GM23338 (cell line): ENCODE results near the gene KCNK17. TPM values are rescaled to one million over a fixed set of nuclear protein-coding genes. Genes with fewer than 3 reads are reported as not detected.

Experiments
- ATAC-seq: fragments of 200-7000 bp; cut with Tn5 transposase; 3 replicates; pipeline ENCODE4 v1.9.1; 2020
- DNase-seq: peaks from one replicate; pipeline ENCODE4 v3.0.0-alpha.2; 2015; ENCODE audit warnings: low spot score
- H2AFZ ChIP-seq: fragments of 200-600 bp; sonication (generic); 2 replicates; pipeline ENCODE4 v1.8.0; 2016; ENCODE audit warnings: antibody characterized with exemption, mild to moderate bottlenecking, moderate library complexity
- H3F3A ChIP-seq: fragments of 200-600 bp; sonication (generic); replicated peaks from 2 replicates; pipeline ENCODE4 v1.8.0; 2017; ENCODE audit warnings: antibody characterized with exemption, mixed run types, low read depth
- H3K27ac ChIP-seq: fragments of 200-600 bp; sonication (generic); 2 replicates; pipeline ENCODE4 v1.6.1; 2016; ENCODE audit warnings: low read depth
- H3K27me3 ChIP-seq: fragments of 200-600 bp; sonication (generic); 2 replicates; pipeline ENCODE4 v1.8.0; 2016; ENCODE audit warnings: mild to moderate bottlenecking, mixed run types, moderate library complexity; ENCODE audit not compliant: insufficient read depth
- H3K36me3 ChIP-seq: fragments of 200-600 bp; sonication (generic); 2 replicates; pipeline ENCODE4 v1.8.0; 2016; ENCODE audit warnings: mild to moderate bottlenecking; ENCODE audit not compliant: insufficient read depth
- H3K4me1 ChIP-seq: fragments of 200-600 bp; sonication (generic); 2 replicates; pipeline ENCODE4 v1.8.0; 2016; ENCODE audit warnings: mild to moderate bottlenecking, moderate library complexity; ENCODE audit not compliant: insufficient read depth
- H3K4me2 ChIP-seq: fragments of 200-600 bp; sonication (generic); 2 replicates; pipeline ENCODE4 v1.7.1; 2017; ENCODE audit warnings: mixed run types
- H3K4me3 ChIP-seq: fragments of 200-600 bp; sonication (generic); 2 replicates; pipeline ENCODE4 v1.6.1; 2016; ENCODE audit warnings: mixed run types
- H3K79me2 ChIP-seq: fragments of 200-600 bp; sonication (generic); replicated peaks from 2 replicates; pipeline ENCODE4 v1.8.0; 2017; ENCODE audit warnings: mild to moderate bottlenecking; ENCODE audit not compliant: insufficient read depth
- H3K9me2 ChIP-seq: fragments of 200-600 bp; sonication (generic); 2 replicates; pipeline ENCODE4 v1.8.0; 2017; ENCODE audit not compliant: insufficient read depth
- H4K20me1 ChIP-seq: fragments of 200-600 bp; sonication (generic); replicated peaks from 2 replicates; pipeline ENCODE4 v1.8.0; 2017; ENCODE audit warnings: mild to moderate bottlenecking; ENCODE audit not compliant: insufficient read depth
- H3K27ac Mint-ChIP-seq: 2 replicates; pipeline ENCODE4 v1.8.0; 2020; ENCODE audit warnings: inconsistent platforms, mild to moderate bottlenecking, moderate library complexity, mixed read lengths
- H3K27me3 Mint-ChIP-seq: 3 replicates; pipeline ENCODE4 v1.8.0; 2022; ENCODE audit warnings: low read depth, mild to moderate bottlenecking, moderate library complexity, mixed read lengths, inconsistent platforms; ENCODE audit not compliant: insufficient read depth, poor library complexity
- H3K36me3 Mint-ChIP-seq: 3 replicates; pipeline ENCODE4 v1.8.0; 2021; ENCODE audit warnings: low read depth, mild to moderate bottlenecking, inconsistent platforms, moderate library complexity, mixed read lengths
- H3K4me1 Mint-ChIP-seq: 3 replicates; pipeline ENCODE4 v1.8.0; 2020; ENCODE audit warnings: mild to moderate bottlenecking, inconsistent platforms, mixed read lengths
- H3K4me3 Mint-ChIP-seq: 3 replicates; pipeline ENCODE4 v1.8.0; 2021; ENCODE audit warnings: moderate library complexity, mild to moderate bottlenecking, inconsistent platforms, mixed read lengths
- H3K9me3 Mint-ChIP-seq: 3 replicates; pipeline ENCODE4 v1.8.0; 2020; ENCODE audit warnings: moderate library complexity, mild to moderate bottlenecking, inconsistent platforms, mixed read lengths
- CREB1 ChIP-seq: fragments of 250-450 bp; sonication (Bioruptor Pico); IDR thresholded peaks from 2 replicates; pipeline ENCODE4 v1.5.0; 2020; ENCODE audit warnings: low read depth, mild to moderate bottlenecking, moderate library complexity
- CTCF ChIP-seq, 2 experiments: fragments of 200-600 bp in 1 of 2; sonication (generic) in 1 of 2; conservative IDR thresholded peaks; 2 replicates each; pipeline versions ENCODE4 v1.5.1 to v1.6.1; 2016 to 2017; ENCODE audit warnings: antibody characterized with exemption in 2 of 2, low read depth in 2 of 2, mild to moderate bottlenecking in 2 of 2, moderate library complexity in 1 of 2
- ETS1 ChIP-seq: IDR thresholded peaks from 2 replicates; pipeline ENCODE4 v1.6.1; 2016; ENCODE audit warnings: antibody characterized with exemption
- EZH2 ChIP-seq: fragments of 200-600 bp; sonication (generic); IDR thresholded peaks from one replicate; pipeline ENCODE4 v1.8.0; 2017; ENCODE audit warnings: antibody characterized with exemption, mild to moderate bottlenecking, low read depth; ENCODE audit not compliant: unreplicated experiment
- EZH2phosphoT487 ChIP-seq: fragments of 200-600 bp; sonication (generic); IDR thresholded peaks from one replicate; pipeline ENCODE4 v1.8.1; 2018; ENCODE audit warnings: antibody characterized with exemption; ENCODE audit not compliant: unreplicated experiment
- JUNB ChIP-seq: IDR thresholded peaks from one replicate; pipeline ENCODE4 v1.6.1; 2016; ENCODE audit warnings: antibody characterized with exemption; ENCODE audit not compliant: unreplicated experiment
- NANOG ChIP-seq: IDR thresholded peaks from 2 replicates; pipeline ENCODE4 v1.6.1; 2016; ENCODE audit warnings: antibody characterized with exemption, borderline replicate concordance
- POLR2AphosphoS5 ChIP-seq: IDR thresholded peaks from 2 replicates; pipeline ENCODE4 v1.6.1; 2016; ENCODE audit warnings: antibody characterized with exemption, low read depth
- REST ChIP-seq: IDR thresholded peaks from one replicate; pipeline ENCODE4 v1.6.1; 2018; ENCODE audit warnings: antibody characterized with exemption; ENCODE audit not compliant: unreplicated experiment
- STAT1 ChIP-seq: IDR thresholded peaks from one replicate; pipeline ENCODE4 v1.6.1; 2016; ENCODE audit warnings: antibody characterized with exemption; ENCODE audit not compliant: unreplicated experiment
- ZNF114 ChIP-seq: fragments of 250-450 bp; sonication (Bioruptor Pico); IDR thresholded peaks from 2 replicates; pipeline ENCODE4 v1.5.0; 2020; ENCODE audit warnings: mild to moderate bottlenecking, moderate library complexity
- ZNF331 ChIP-seq: fragments of 250-450 bp; sonication (Bioruptor Pico); IDR thresholded peaks from 2 replicates; pipeline ENCODE4 v1.5.0; 2020; ENCODE audit warnings: low read depth, mild to moderate bottlenecking, moderate library complexity
- ZNF462 ChIP-seq: fragments of 250-450 bp; sonication (Bioruptor Pico); IDR thresholded peaks from 2 replicates; pipeline ENCODE4 v1.5.0; 2020; ENCODE audit warnings: mild to moderate bottlenecking, moderate library complexity
- polyA plus RNA-seq: library from polyadenylated mRNA; unstranded; fragments of >200 nt; fragmentation: Nextera tagmentation; extraction: Ambion mirVana; gene quantifications from 2 replicates; pipeline ENCODE4 v1.2.1, GENCODE V29; 2016
- total RNA-seq: library from RNA; depleted of rRNA; stranded (reverse); fragments of >200 nt; shearing (Covaris generic); gene quantifications from 2 replicates; pipeline ENCODE4 v1.2.3, GENCODE V29; 2014

The KCNK17 gene
- total and polyA plus RNA-seq, 2 experiments from 2014 or later = 2.2 to 3.1 TPM

GRCh38 chr6:39260456-39260855 lies 53.8 kb downstream of the KCNK17 start:
- peaks cover 8% of the 10 kb centered on the region for H3K36me3 Mint-ChIP-seq
- ATAC-seq (no peak), DNase-seq (no peak)
- H3K27me3 Mint-ChIP-seq = peaks cover 8% of the 10 kb centered on the region
- Histone ChIP-seq H3K27me3 (no peaks in the 10 kb centered on the region), H3K4me2 (no peak overlapping the region), H3K27ac (no peak overlapping the region), H3F3A (peaks cover 6% of the 10 kb centered on the region), H3K79me2 (no peaks in the 10 kb centered on the region), H4K20me1 (no peaks in the 10 kb centered on the region), H3K36me3 (no peaks in the 10 kb centered on the region), H2AFZ (no peak overlapping the region), H3K4me3 (no peak overlapping the region), H3K9me2 (0 out of 2 replicates have a peak, but pooled peaks cover 6% of the 10 kb centered on the region), H3K4me1 (peaks cover 28% of the 10 kb centered on the region)
- H3K4me1 Mint-ChIP-seq = peaks cover 44% of the 10 kb centered on the region
- H3K27ac Mint-ChIP-seq = no peak overlapping the region
- H3K4me3 Mint-ChIP-seq = no peak overlapping the region
- peaks cover 10% of the 10 kb centered on the region; the same call in 2 of the 3 replicates for H3K9me3 Mint-ChIP-seq
- TF ChIP-seq ETS1 = no peak
- no peak for TF ChIP-seq CREB1 (CRISPR knock-in tag)
- no peak for TF ChIP-seq REST
- TF ChIP-seq NANOG = no peak
- no peak for TF ChIP-seq EZH2phosphoT487
- no peak for TF ChIP-seq CTCF (conservative IDR thresholded peaks at IDR 0.05; ENCODE audit: low read depth in 2 of 2)
- no peak for TF ChIP-seq EZH2
- TF ChIP-seq POLR2AphosphoS5 = no peak
- TF ChIP-seq ZNF114 = no peak
- no peak for TF ChIP-seq JUNB
- no peak for TF ChIP-seq STAT1
- TF ChIP-seq ZNF462 (CRISPR knock-in tag) = no peak
- TF ChIP-seq ZNF331 (CRISPR knock-in tag) = no peak
